Heart left ventricle (tissue), 13 donors: Measurements from ENCODE around the gene HLA-E.

Source experiments
- CTCF ChIP-seq, 12 donors: fragments of 200-600 bp; sonication (generic) in 4 of 12; IDR thresholded peaks; one replicate each; pipeline versions ENCODE4 v1.5.0 to v1.8.0; 2018 to 2022; ENCODE audit warnings: antibody characterized with exemption in 12 of 12, mild to moderate bottlenecking in 5 of 12
- POLR2A ChIP-seq, 2 donors: fragments of 450-650 bp; IDR thresholded peaks; one replicate each; pipeline ENCODE4 v1.6.1; 2017; ENCODE audit warnings: antibody characterized with exemption in 2 of 2, mild to moderate bottlenecking in 2 of 2, moderate library complexity in 2 of 2
- donor health status: ischemic (EF 13 %, LVEDD 7.1; RV severe dilation, severe dysfunction).
- donor health status: DM: no; HTN: yes; CAD: no.
- donor health status: DM: no; HTN: no; CAD: no.
- donor health status: ischemic (EF 25% LVEDD 6.9; RV normal size, moderate dysfunction).
- donor health status: ischemic (EF 25% LVEDD 5.7; RV mildly dilated, moderate dysfunction).
- donor health status: ischemic (EF 35%, LVEDD 5.7; RV mildly dilated, moderate dysfunction).
- donor health status: nonischemic (EF 11% LVEDD 7.7; RV severe dilation, severe dysfunction).
- donor health status: DM: yes; HTN: yes; CAD: no.
- donor health status: PGD.
- donor health status: ischemic (EF 29% LVEDD 5.4; RV normal size, mild dysfunction).
- donor health status: nonischemic (EF 23%, LVEDD 6.1; RV moderate dilation, normal function).

- TF ChIP-seq POLR2A (IDR thresholded peaks at IDR 0.05) (no peak), CTCF (IDR thresholded peaks at IDR 0.05) (no peak)
Observed at GRCh38 chr6:30542404-30542725, 53.1 kb downstream of the HLA-E start.
